PC-3 (cell line): ENCODE measurements around the gene PCDHB12. TPM values are rescaled to one million over a fixed set of nuclear protein-coding genes. Genes with fewer than 3 reads are reported as not detected.
A peak's percentile ranks its signal among the peaks of the same experiment; 100 is the strongest.
"Not testable (repeated sequence)": the region's sequence is repeated elsewhere in the genome, so short reads cannot be mapped to it uniquely, and the experiment has no call there.

Source experiments
- ATAC-seq: fragments of 200-7000 bp; cut with Tn5 transposase; 2 replicates; pipeline ENCODE4 v1.9.1; 2020; ENCODE audit warnings: mild to moderate bottlenecking, moderate library complexity
- BruUV-seq: library from RNA; stranded (reverse); fragments of 400-500 nt; replicated peaks from 2 replicates; lab custom pipeline; 2021; lab: Mats Ljungman, UMichigan
- CTCF ChIA-PET: fragments of 300-600 bp; sonication (Branson Sonifier 250); formaldehyde crosslinking; loops from one replicate; lab custom pipeline; 2022; ENCODE audit warnings: antibody characterized with exemption; lab: Charles Lee
- POLR2A ChIA-PET: fragments of 300-600 bp; sonication (Branson Sonifier 250); formaldehyde crosslinking; loops from one replicate; lab custom pipeline; 2022; ENCODE audit warnings: antibody characterized with exemption; ENCODE audit not compliant: unreplicated experiment; lab: Charles Lee
- DNase-seq: peaks from one replicate; pipeline ENCODE4 v3.0.0-alpha.2; 2015
- H2AFZ ChIP-seq: fragments of 300-600 bp; sonication (generic); 2 replicates; pipeline ENCODE4 v1.6.0; 2016; ENCODE audit warnings: antibody characterized with exemption, low read length
- H3F3A ChIP-seq: fragments of 300-600 bp; sonication (generic); one replicate; pipeline ENCODE4 v1.6.0; 2017; ENCODE audit warnings: antibody characterized with exemption, low read length, control low read depth, mild to moderate bottlenecking; ENCODE audit not compliant: unreplicated experiment
- H3K27ac ChIP-seq: fragments of 300-600 bp; sonication (generic); 2 replicates; pipeline ENCODE4 v1.5.1; 2016; ENCODE audit warnings: mild to moderate bottlenecking, low read length
- H3K27me3 ChIP-seq: fragments of 300-600 bp; sonication (generic); 2 replicates; pipeline ENCODE4 v1.6.1; 2016; ENCODE audit warnings: low read length, mixed read lengths
- H3K36me3 ChIP-seq: fragments of 300-600 bp; sonication (generic); 2 replicates; pipeline ENCODE4 v1.6.1; 2016; ENCODE audit warnings: low read depth, mixed run types, low read length, mixed read lengths
- H3K4me1 ChIP-seq: fragments of 300-600 bp; sonication (generic); 2 replicates; pipeline ENCODE4 v1.5.1; 2016; ENCODE audit warnings: low read length; ENCODE audit not compliant: insufficient read depth
- H3K4me2 ChIP-seq: fragments of 300-600 bp; sonication (generic); 2 replicates; pipeline ENCODE4 v1.6.0; 2016; ENCODE audit warnings: low read length
- H3K4me3 ChIP-seq: fragments of 300-600 bp; sonication (generic); 2 replicates; pipeline ENCODE4 v1.5.1; 2016; ENCODE audit warnings: mild to moderate bottlenecking, low read length, mixed read lengths
- H3K79me2 ChIP-seq: fragments of 300-600 bp; sonication (generic); 2 replicates; pipeline ENCODE4 v1.6.1; 2017; ENCODE audit warnings: low read length, mixed read lengths
- H3K9ac ChIP-seq: fragments of 300-600 bp; sonication (generic); 2 replicates; pipeline ENCODE4 v1.6.0; 2016; ENCODE audit warnings: mild to moderate bottlenecking, low read length
- H3K9me2 ChIP-seq: fragments of 300-600 bp; sonication (generic); replicated peaks from 2 replicates; pipeline ENCODE4 v1.6.1; 2016; ENCODE audit warnings: mixed run types, low read length, mixed read lengths
- H3K9me3 ChIP-seq: fragments of 300-600 bp; sonication (generic); 2 replicates; pipeline ENCODE4 v1.6.1; 2016; ENCODE audit warnings: low read length, mixed read lengths
- H4K20me1 ChIP-seq: fragments of 300-600 bp; sonication (generic); 2 replicates; pipeline ENCODE4 v1.6.1; 2016; ENCODE audit warnings: low read length, mixed read lengths
- intact Hi-C: fragments of 100-400 bp; cut with micrococcal nuclease; formaldehyde crosslinking; loops from 2 replicates; pipeline ENCODE4 v1.9.0; 2023
- total RNA-seq: library from RNA; depleted of rRNA; stranded (reverse); fragments of >200 nt; gene quantifications from 2 replicates; pipeline ENCODE4 v1.2.3, GENCODE V29; 2014
- TF ChIP-seq, protein P1 (sequence below): fragments of 300-600 bp; sonication (generic); conservative IDR thresholded peaks from 2 replicates; pipeline ENCODE4 v1.5.1; 2017; ENCODE audit warnings: antibody characterized with exemption, low read depth, mild to moderate bottlenecking, low read length

Gene PCDHB12
- total RNA-seq, 1 experiment from 2014 or later = 0.15 TPM

DNA sequence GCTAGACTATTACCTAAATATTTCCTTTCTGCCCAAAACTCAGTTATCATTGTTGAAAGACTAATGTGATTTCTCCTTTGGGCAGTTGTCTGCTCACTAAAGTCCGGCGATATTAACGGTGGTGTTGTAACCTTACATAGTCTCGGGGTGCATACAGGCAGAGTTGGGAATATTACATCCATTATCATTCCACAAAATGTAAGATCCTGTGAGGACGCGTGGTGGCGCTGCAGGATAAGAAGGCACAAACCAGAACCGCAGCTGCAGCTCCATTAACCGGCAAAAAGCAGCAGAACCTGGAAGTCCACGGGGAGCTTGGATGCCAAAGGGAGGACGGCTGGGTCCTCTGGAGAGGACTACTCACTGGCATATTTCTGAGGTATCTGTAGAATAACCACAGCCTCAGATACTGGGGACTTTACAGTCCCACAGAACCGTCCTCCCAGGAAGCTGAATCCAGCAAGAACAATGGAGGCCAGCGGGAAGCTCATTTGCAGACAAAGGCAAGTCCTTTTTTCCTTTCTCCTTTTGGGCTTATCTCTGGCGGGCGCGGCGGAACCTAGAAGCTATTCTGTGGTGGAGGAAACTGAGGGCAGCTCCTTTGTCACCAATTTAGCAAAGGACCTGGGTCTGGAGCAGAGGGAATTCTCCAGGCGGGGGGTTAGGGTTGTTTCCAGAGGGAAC, 5.3 kb downstream of the PCDHB12 start, which contains the start of gene PCDHB13:
TSS of gene PCDHB13 (plus strand) at position 264 of the 684 bp plus-strand sequence. CDS start at position 469, 205 bp downstream.
- H3K4me1 ChIP-seq, POLR2A ChIA-PET, H4K20me1 ChIP-seq, CTCF ChIA-PET, H3K9ac ChIP-seq, H3K27me3 ChIP-seq, H3K27ac ChIP-seq, H3K4me2 ChIP-seq, H3K4me3 ChIP-seq, H3K36me3 ChIP-seq, H3F3A ChIP-seq, H3K9me3 ChIP-seq, H3K9me2 ChIP-seq, intact Hi-C loops, H2AFZ ChIP-seq, H3K79me2 ChIP-seq: not testable (repeated sequence)
- ATAC-seq (peak; percentile 22), DNase-seq (peak; percentile 7)
- TF ChIP-seq, protein P1, sequence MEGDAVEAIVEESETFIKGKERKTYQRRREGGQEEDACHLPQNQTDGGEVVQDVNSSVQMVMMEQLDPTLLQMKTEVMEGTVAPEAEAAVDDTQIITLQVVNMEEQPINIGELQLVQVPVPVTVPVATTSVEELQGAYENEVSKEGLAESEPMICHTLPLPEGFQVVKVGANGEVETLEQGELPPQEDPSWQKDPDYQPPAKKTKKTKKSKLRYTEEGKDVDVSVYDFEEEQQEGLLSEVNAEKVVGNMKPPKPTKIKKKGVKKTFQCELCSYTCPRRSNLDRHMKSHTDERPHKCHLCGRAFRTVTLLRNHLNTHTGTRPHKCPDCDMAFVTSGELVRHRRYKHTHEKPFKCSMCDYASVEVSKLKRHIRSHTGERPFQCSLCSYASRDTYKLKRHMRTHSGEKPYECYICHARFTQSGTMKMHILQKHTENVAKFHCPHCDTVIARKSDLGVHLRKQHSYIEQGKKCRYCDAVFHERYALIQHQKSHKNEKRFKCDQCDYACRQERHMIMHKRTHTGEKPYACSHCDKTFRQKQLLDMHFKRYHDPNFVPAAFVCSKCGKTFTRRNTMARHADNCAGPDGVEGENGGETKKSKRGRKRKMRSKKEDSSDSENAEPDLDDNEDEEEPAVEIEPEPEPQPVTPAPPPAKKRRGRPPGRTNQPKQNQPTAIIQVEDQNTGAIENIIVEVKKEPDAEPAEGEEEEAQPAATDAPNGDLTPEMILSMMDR = 0 out of 2 replicates have a peak, but pooled peaks have one; percentile 18
- BruUV-seq = TSS peak; percentile 41

DNA sequence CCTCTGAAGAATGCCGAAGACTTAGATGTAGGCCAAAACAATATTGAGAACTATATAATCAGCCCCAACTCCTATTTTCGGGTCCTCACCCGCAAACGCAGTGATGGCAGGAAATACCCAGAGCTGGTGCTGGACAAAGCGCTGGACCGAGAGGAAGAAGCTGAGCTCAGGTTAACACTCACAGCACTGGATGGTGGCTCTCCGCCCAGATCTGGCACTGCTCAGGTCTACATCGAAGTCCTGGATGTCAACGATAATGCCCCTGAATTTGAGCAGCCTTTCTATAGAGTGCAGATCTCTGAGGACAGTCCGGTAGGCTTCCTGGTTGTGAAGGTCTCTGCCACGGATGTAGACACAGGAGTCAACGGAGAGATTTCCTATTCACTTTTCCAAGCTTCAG, 6.1 kb downstream of the PCDHB12 start:
- H3K4me2 ChIP-seq, intact Hi-C loops, H3K9me3 ChIP-seq, H3K9me2 ChIP-seq, ATAC-seq, H3K79me2 ChIP-seq, H2AFZ ChIP-seq, H4K20me1 ChIP-seq, H3K36me3 ChIP-seq, H3K4me3 ChIP-seq, POLR2A ChIA-PET, H3K27ac ChIP-seq, H3F3A ChIP-seq, H3K27me3 ChIP-seq, CTCF ChIA-PET, H3K9ac ChIP-seq, H3K4me1 ChIP-seq, DNase-seq, BruUV-seq: not testable (repeated sequence)

DNA sequence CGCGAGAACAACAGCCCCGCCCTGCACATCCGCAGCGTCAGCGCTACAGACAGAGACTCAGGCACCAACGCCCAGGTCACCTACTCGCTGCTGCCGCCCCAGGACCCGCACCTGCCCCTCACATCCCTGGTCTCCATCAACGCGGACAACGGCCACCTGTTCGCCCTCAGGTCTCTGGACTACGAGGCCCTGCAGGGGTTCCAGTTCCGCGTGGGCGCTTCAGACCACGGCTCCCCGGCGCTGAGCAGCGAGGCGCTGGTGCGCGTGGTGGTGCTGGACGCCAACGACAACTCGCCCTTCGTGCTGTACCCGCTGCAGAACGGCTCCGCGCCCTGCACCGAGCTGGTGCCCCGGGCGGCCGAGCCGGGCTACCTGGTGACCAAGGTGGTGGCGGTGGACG, 7.0 kb downstream of the PCDHB12 start:
- H3K9me3 ChIP-seq, H3K36me3 ChIP-seq, H4K20me1 ChIP-seq, H3K9ac ChIP-seq, H3K79me2 ChIP-seq, DNase-seq, CTCF ChIA-PET, H3K4me2 ChIP-seq, H2AFZ ChIP-seq, H3F3A ChIP-seq, POLR2A ChIA-PET, H3K27ac ChIP-seq, H3K4me3 ChIP-seq, H3K4me1 ChIP-seq, H3K9me2 ChIP-seq, intact Hi-C loops, H3K27me3 ChIP-seq, BruUV-seq, ATAC-seq: not testable (repeated sequence)

DNA sequence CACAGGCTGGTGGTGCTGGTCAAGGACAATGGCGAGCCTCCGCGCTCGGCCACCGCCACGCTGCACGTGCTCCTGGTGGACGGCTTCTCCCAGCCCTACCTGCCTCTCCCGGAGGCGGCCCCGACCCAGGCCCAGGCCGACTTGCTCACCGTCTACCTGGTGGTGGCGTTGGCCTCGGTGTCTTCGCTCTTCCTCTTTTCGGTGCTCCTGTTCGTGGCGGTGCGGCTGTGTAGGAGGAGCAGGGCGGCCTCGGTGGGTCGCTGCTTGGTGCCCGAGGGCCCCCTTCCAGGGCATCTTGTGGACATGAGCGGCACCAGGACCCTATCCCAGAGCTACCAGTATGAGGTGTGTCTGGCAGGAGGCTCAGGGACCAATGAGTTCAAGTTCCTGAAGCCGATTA, 7.5 kb downstream of the PCDHB12 start:
- H3K9me2 ChIP-seq, BruUV-seq, H3K27me3 ChIP-seq, ATAC-seq, H4K20me1 ChIP-seq, H2AFZ ChIP-seq, H3F3A ChIP-seq, H3K4me1 ChIP-seq, H3K4me2 ChIP-seq, H3K36me3 ChIP-seq, H3K9ac ChIP-seq, H3K27ac ChIP-seq, H3K4me3 ChIP-seq, DNase-seq, POLR2A ChIA-PET, H3K9me3 ChIP-seq, CTCF ChIA-PET, H3K79me2 ChIP-seq, intact Hi-C loops: not testable (repeated sequence)
